Stimulated activated CD8-positive, alpha-beta memory T cell treated with anti-CD3 and anti-CD28 coated beads, Interleukin-15, amount 100 ng/mL, for 48 hours (primary cell): ENCODE measurements around the gene ZFAND2A.
"Not testable (repeated sequence)": the region's sequence is repeated elsewhere in the genome, so short reads cannot be mapped to it uniquely, and the experiment has no call there.

ENCODE experiments used
- DNase-seq, 2 donors: peaks; one replicate each; pipeline ENCODE4 v3.0.0-alpha.2; 2020; ENCODE audit warnings: low read depth in 2 of 2

Gene ZFAND2A

DNA sequence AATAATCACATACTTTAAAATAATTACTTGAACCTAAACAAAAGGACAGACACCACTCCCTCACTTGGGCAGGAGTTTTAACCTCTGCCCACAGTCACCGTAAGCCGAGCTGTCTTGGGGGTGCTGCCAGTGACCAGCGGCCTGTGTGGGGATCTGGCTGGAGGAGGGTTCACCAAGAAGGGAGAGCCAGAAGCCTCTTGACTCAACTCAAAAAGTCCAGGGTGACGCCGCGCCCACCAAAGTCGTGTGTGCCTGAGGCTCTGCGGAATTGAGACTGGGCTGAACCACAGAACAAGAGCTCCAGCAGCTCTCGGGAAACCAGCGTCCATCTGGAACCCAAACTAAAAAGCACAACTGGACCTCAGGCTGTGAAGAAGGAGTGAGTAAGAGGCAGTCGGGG is 35.8 kb downstream of the ZFAND2A start:
- DNase-seq = no peak

DNA sequence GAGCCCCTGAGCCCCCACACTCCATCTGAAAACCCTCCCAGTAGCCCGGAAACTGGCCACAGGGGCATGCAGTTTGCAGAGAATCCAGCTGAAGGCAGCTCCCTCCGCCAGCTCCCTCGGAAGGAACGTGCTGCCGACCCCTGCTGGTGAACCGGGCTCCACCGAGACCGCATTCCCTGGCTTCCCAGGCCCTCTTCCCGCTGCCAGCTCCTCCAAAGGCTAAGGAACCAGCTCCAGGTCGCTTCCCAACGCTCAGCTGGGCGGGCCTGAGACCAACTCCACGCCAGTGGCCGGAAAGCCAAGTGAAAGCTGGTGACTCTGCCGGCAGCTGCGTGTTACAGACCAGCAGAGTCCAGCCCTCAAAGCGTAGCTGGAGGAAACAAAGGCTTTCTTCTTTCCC is 36.3 kb downstream of the ZFAND2A start:
- DNase-seq = no peak

DNA sequence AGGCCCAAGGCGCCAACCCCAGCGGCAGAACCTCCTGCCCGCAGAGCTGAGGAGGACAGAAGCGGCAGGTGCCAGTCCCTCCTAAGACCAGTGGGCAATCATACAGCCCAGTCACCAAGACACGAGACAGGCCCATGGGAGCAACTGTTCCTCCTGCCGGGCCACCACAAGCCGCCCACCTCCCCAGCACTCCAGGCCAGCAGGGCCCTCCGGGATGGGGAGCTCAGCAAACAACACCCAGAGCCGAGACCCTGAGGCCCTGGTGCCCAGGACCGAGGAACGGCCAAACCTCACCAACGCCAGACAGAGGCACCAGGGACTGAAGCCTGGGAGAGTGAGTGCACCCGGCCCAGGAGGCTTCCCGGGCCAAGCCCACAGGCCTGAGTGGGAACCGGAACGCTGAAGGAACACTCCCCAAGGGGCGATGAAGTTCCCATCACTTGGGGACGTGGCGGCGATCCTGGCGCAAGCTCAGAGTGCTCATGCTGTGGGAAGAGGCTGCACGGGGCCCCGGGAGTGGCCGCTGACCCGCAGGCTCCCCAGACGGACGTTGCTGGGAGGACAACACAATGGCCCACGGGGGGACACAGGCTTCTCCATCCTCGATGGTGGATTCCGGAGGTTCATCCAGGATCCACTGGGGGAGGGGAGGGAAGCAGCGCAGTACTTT is 37.0 kb downstream of the ZFAND2A start:
- no peak for DNase-seq

DNA sequence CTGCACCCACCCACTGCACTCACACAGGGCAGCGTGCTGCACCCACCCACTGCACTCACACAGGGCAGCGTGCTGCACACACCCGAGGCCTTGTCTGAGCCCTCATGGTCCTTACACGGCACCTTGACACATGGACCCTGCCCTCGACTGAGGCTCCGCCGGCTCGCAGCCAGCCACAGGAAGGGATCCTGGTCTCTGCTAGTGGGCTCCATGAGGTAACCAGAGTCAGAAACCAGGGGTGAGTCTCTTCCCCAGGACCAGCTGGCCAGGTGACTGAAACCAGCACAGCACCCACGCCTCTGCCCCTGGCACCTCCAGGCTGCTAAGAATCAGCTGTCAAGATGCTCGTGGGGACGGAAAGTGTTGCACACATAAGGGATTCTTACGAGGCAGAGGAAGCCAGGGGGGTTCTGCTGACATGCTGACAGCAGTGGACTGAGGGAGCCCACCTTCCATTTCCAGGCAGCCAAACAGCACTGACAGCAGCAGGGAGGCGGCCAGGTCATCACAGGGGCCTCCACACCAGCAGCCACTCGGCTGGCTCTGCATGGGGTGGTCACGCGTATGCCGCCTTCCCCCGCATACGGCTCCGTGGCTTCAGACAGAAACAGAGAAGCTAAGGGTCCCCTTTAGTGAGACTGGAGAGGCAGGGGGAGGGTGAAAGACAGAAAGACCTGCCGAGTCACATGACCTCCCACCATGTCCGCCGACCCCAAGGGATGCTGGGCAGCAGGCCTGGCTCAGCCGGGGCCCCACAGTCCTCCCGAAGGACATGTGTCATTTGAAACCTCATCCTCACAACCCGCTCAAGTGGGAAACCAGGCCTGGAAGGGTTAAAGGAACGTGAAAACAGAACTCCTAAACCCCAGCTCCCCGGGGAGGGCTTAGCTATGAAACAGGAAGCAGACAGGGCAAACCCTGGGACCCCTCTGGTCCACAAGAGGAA is 37.8 kb downstream of the ZFAND2A start:
- DNase-seq = no peak

DNA sequence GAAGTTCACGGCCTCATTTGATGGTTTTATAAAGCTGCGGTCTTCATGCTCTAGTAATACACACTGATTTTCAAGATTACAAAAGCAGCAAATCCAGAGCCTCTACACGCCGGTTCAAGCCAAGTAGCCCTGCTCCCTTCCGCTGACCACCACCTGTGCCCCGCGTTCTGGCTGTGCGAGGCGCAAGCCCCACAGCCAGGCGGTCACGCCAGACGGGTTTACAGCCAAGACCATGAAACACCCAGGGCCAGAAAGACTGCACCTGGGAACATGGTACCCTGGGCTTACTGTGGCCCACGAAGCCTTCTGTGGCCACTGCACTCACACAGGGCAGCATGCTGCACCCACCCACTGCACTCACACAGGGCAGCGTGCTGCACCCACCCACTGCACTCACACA is 38.5 kb downstream of the ZFAND2A start:
- no peak for DNase-seq

DNA sequence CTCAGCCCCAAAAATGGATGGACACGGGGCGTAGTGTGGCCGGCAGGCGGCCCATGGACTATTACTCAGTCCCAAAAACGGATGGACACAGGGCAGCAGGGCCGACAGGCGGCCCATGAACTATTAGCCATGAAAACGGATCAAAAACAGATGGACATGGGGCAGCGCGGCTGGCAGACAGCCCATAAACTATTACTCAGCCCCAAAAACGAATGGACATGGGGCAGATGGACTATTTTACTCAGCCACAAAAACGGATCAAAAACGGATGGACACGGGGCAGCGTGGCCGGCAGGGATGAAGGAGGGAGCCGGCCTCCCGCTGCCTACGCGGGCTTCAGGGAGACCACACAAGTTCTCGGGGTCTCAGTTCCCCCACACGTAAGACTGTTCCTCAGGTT is 39.2 kb downstream of the ZFAND2A start:
- DNase-seq = no peak

DNA sequence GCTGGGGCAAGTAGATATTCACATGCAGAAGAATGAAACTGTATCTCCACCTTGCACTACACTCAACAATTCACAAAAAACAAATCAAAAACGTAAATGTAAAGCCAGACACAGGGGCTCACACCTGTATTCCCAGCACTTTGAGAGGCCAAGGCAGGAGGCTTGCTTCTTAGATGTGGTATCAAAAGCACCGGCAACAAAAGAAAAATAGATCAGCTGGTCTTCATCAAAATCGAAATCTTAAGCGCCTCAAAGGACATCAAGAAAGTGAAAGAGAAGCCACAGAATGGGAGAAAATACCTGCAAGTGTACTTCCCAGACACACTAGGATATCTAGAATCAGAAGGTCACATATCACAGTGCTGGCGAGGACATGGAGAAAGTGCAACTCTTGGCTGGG is 40.8 kb downstream of the ZFAND2A start:
- no peak for DNase-seq

DNA sequence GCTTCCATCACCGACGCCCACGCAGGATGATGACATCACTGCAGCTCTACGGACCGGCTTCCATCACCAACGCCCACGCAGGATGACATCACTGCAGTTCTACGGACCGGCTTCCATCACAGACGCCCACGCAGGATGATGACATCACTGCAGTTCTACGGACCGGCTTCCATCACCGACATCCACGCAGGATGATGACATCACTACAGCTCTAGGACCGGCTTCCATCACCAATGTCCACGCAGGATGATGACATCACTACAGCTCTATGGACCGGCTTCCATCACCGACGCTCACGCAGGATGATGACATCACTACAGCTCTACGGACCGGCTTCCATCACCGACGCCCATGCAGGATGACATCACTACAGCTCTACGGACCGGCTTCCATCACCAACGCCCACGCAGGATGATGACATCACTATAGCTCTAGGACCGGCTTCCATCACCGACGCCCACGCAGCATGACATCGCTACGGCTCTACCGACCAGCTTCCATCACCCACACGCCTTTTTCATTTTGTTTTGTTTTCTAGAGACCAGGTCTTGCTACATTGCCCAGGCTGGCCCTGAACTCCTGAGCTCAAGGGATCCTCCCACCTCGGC is 42.6 kb downstream of the ZFAND2A start:
- DNase-seq = no peak

DNA sequence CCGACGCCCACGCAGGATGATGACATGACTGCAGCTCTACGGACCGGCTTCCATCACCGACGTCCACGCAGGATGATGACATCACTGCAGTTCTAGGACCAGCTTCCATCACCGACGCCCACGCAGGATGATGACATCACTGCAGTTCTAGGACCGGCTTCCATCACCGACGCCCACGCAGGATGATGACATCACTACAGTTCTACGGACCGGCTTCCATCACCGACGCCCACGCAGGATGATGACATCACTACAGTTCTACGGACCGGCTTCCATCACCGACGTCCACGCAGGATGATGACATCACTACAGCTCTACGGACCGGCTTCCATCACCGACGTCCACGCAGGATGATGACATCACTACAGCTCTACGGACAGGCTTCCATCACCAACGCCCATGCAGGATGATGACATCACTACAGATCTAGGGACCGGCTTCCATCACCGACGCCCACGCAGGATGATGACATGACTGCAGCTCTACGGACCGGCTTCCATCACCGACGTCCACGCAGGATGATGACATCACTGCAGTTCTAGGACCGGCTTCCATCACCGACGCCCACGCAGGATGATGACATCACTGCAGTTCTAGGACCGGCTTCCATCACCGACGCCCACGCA is 43.5 kb downstream of the ZFAND2A start:
- not testable (repeated sequence) for DNase-seq

DNA sequence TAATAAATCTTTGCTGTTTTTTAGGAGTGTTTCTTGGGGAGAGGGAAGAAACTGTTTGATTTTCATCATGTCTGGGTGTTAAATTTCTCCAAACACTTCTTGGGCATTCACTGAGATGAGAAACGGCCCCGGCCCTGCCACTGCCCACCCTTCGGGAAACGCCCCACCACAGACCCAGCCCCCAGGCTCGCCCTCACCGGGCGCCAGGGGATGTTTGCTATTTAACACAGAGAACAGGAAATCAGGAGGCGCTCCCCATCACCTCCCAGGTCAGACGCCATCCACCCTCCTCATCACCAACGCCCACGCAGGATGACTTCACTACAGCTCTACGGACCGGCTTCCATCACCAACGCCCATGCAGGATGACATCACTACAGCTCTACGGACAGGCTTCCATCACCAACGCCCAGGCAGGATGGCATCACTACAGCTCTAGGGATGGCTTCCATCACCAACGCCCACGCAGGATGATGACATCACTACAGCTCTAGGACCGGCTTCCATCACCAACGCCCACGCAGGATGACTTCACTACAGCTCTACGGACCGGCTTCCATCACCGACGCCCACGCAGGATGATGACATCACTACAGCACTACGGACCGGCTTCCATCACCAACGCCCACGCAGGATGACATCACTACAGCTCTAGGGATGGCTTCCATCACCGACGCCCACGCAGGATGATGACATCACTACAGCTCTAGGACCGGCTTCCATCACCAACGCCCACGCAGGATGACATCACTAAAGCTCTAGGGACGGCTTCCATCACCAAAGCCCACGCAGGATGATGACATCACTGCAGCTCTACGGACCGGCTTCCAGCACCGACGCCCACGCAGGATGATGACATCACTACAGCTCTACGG is 44.6 kb downstream of the ZFAND2A start:
- DNase-seq = not testable (repeated sequence)

DNA sequence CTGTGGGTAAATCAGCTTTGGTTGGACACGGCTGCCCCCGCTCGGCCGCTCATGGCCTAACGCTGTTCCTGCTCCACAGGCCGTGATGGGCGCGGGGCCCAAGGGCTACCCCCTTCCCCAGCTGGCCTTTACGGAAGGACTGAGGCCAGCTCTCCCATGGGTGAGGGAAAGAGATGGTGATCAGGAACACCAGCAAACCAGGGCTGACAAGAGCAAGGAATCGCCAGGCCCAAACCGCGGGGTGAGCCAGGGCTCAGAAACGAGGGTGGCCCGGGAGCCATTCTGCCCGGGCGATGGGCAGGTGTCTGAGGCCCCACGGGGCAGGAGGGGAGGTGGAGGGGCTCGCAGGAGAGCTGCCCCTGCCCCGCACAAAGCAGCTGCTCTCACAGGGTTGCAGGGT is 45.5 kb downstream of the ZFAND2A start:
- no peak for DNase-seq

DNA sequence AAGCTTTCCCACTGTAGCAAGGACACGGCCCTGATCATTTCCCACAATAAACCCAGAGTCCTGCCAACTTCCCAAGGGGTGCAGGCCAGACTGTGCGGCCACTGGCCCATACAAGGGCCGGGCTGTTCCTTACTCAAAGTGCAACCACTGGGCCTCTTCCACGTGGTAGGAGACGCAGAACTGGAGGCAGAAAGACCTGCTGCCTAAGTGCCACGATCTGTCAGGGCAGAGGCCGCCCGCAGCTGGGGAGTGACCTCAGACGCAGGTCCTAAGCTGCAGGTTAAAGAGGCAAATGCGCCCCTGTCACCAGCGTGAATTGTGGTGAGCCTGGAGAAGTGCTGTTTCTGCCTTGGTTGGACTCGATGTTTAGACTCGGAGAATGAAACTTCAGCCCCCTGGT is 45.9 kb downstream of the ZFAND2A start:
- DNase-seq = no peak

DNA sequence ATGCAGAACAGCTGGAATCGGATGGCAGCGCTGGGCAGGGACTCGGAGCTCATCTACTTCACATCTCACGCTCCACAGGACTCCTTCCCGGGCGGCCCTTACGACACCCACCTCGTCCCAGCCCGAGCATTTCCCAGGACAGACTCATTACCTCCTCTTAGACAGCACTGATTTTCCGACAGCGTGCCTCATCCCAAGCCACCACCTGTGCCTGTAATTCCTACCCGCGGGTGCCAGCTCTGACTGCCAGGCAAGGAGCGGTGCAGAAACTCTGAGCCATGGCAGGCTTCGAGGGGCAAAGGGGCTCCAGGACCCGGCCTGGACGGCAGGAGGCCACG is 46.5 kb downstream of the ZFAND2A start:
- no peak for DNase-seq

DNA sequence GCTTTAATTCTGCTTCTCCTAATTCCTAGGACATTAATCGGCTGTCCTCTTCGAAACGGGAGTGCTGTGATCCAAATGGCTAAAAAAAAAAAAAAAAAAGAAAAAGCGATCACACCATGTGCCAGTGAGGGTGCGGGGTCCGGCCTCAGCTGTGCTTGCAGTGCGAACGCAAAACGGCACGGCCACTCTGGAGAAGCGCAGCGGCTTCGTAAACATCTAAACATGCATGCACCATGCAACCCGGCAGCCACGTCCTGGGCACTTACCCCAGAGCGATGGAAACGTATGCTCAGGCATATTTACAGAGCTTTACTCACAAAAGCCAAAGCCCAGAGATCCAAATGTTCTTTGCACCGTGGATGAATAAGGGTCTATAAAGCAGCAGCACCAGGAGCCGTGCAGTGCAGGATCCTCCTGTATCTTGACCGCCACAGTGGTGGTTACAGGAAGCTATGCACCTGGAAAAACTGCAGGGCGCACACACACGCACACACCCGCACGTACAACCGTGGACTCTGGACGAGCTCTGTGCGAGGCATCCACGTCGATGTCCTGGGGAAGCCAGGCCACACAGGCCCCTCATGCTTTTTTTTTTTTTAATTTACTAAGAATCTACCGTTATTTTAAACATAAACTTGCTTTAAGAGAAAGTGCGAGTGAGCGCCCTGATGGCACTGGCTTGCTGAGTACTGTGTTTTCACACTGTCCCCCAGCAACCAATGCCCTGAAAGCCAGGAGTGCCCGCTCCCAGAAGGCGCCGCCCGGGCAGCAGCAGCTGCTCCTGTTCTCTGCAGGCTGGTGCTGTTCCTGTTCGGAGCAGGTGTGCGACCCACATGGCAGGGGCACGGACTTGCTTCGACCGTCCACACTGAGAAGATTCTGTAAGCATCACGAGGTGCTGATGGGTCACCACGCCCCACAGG is 47.1 kb downstream of the ZFAND2A start:
- no peak for DNase-seq

DNA sequence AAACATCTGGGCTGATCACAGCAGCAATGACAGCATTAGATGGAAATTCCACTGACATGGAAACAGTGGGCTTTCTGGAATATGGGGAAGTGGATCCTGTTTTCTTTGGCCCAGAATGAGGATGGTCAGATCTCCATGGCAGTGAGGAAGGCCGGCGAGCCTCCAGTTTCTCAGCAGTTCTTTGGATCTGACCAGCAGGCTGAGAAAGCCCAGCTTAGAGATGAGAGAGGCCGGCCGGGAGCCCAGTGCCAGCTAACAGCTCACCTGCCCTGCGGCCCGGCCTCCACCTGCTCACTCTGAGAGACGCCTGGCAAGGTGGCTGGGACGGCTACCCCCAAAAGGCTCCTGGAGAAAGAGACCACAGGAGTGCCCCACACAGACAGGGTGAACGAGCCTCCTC is 47.9 kb downstream of the ZFAND2A start:
- no peak for DNase-seq

DNA sequence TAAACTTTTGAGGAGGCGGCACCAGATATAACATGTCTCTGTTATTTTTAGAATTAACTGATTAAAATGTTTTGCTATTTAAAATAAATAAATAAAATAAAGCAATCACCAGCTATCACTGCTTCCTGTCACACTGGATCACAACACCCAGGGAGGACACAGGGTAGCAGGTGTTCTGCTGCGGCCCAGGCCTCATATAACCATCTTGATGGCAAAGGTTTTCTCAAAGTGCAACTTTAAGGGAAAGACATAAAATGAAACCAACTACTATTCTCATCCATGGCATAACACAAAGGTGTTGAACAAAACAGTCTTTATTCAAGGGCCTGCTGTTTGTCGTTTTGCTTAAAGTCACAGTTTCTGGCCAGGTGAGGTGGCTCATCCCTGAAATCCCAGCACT is 48.8 kb downstream of the ZFAND2A start:
- no peak for DNase-seq

DNA sequence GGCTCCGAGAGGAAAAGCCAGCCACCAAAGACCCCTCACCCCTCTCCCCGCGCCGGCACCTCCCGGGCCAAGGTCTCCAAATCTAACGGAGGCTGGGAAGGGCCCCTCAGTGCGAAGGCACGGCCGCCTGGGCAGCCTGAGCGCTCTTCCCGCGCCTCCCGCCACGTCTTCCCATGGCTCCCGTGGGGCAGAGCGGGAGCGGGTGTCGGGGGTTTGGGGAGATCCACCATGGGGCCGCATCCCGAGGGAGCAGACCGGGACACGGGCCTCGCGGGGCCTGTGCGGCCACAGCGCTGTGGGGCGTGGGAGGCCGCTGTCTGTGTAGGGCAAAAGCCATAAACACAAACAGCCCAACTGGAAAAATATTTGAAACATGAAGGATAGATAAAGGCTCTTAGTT is 49.6 kb downstream of the ZFAND2A start:
- DNase-seq = no peak

DNA sequence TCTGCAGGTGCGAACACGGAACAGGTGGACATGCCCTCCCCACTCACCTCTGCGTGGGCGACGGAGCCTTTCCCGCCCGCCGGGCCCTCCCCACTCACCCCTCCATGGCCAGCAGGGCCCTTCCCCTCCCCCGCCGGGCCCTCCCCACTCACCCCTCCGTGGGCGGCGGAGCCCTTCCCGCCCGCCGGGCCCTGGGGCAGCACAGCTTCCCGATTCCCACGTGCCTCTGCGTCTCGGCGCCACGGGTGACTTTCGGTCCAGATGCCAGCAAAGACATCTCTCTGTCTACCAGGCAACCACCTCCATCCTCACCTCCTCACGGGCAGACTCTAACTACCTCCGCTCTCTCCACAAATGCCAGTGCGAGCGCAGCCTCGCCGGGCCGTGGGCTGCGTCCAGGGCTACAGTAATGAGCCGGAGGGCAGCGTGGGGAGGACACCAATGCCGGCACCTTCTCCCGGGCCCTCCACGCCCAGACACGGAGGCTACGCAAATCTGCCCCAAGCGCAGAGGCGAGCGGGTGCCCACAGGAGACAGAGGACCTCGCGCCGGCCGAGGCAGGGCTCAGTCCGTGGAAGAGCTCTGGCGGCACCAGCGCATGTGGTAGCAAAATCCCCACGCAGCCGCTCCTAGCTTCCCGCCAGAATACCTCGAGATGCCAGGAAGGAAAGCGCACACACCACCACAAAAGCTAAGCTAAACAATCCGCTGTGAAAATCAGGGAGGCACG is 50.2 kb downstream of the ZFAND2A start:
- no peak for DNase-seq

DNA sequence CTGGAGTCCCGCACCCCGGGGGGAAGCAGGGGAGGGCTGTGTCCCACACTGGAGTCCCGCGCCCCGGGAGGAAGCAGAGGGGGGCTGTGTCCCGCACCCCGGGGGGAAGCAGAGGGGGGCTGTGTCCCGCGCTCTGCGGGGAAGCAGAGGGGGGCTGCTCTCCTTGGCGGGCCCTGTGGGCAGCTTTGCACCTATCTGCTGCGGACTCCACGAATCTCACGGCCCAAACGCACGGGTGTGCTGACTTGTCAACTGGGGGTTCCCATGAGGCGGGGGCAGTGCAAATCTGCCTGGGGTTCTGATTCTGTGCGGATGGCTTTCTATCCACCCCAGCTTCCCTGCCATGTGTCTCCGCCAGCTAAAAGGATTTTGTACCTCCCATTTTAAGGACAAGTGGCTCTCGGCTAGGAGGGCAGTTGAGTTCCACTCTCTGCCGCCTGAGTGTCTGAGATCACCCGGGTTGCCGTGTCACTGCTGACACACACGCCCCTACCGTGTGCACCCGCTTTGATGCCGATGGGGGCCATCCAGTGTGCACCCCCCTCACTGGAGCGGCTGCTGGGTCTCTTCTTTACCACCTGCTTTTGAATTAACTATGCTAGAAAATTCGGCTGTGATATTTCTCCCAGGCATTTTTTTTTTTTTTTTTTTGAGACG is 51.6 kb downstream of the ZFAND2A start:
- no peak for DNase-seq
